Eye (tissue), 1 donor: ENCODE data around the gene SERTAD4.
A peak's percentile ranks its signal among the peaks of the same experiment; 100 is the strongest.
"Not testable (repeated sequence)": the region's sequence is repeated elsewhere in the genome, so short reads cannot be mapped to it uniquely, and the experiment has no call there.

Experiments used
- DNase-seq: peaks from one replicate; pipeline ENCODE4 v3.0.0-alpha.2; 2015

Gene SERTAD4

GRCh38 chr1:210262167-210262896 lies 29.7 kb downstream of the SERTAD4 start:
- peak; percentile 91 for DNase-seq

GRCh38 chr1:210262897-210263272 lies 30.3 kb downstream of the SERTAD4 start:
- no peak for DNase-seq

- DNase-seq: no peak
These were observed 31.4 kb downstream of the SERTAD4 start for GRCh38 chr1:210263963-210264362.

GRCh38 chr1:210264496-210265380 lies 32.1 kb downstream of the SERTAD4 start:
- no peak for DNase-seq

GRCh38 chr1:210265392-210265955 lies 32.9 kb downstream of the SERTAD4 start:
- DNase-seq: not testable (repeated sequence)

- no peak for DNase-seq
These were observed 37.4 kb downstream of the SERTAD4 start for GRCh38 chr1:210269981-210270380.

GRCh38 chr1:210272666-210273065 lies 40.1 kb downstream of the SERTAD4 start:
- peak; percentile 60 for DNase-seq

GRCh38 chr1:210280221-210280620 lies 47.6 kb downstream of the SERTAD4 start:
- DNase-seq: no peak

- DNase-seq: no peak
These were observed 55.5 kb downstream of the SERTAD4 start for GRCh38 chr1:210288116-210288515.

- no peak for DNase-seq
These were observed 56.7 kb downstream of the SERTAD4 start for GRCh38 chr1:210289248-210289647.

GRCh38 chr1:210291081-210291764 lies 58.6 kb downstream of the SERTAD4 start:
- DNase-seq: no peak

- peak; percentile 85 for DNase-seq
These were observed 59.2 kb downstream of the SERTAD4 start for GRCh38 chr1:210291786-210292230.

- peak; percentile 85 for DNase-seq
These were observed 59.8 kb downstream of the SERTAD4 start for GRCh38 chr1:210292231-210292871.

GRCh38 chr1:210293171-210293607 lies 60.6 kb downstream of the SERTAD4 start:
- peak; percentile 83 for DNase-seq

- DNase-seq: peak; percentile 78
These were observed 62.6 kb downstream of the SERTAD4 start for GRCh38 chr1:210294999-210295745.
